HTERT RPE-1 (cell line): ENCODE results near the gene HRC.

Experiments used
- in situ Hi-C: fragments of 300-500 bp; cut with MboI; formaldehyde crosslinking; loops from 4 replicates; pipeline ENCODE4 v1.14.3; 2020; ENCODE audit warnings: low sequenced_read_pairs

The HRC gene

DNA sequence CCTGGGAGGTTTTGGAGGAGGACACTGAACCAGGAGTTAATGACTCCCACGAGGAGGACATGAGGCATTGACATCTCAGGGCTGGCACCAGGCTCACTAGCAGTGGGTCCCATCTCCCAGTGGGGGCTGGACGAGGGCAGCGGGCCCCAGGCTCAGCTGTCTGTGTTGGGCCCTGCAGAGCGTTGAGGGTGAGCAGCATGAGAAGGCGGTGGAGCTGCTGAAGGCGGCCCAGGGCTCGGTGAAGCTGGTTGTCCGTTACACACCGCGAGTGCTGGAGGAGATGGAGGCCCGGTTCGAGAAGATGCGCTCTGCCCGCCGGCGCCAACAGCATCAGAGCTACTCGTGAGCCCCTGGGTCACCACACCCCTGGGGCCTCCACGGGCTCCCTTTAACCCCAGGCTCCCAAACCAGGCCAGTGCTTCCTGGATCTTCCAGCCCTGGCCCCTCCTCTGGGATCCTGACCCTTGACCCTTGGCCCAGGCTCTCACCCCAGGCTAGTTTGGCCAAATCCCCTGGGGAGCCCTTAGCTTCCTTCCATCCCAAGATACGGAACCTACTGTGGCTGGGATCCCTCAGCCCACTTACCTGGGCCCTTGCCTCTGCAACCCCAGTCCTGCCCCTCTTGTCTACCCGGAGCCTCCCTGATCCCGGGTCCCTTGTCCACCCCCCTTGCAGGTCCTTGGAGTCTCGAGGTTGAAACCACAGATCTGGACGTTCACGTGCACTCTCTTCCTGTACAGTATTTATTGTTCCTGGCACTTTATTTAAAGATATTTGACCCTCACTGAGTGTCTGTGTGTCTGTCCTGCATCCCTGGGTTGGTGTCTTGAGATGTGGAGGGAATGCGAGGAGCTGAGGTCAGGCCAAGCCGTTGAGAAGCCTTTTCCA is 37.3 kb downstream of the HRC start:
- in situ Hi-C loops, result no loop called here

DNA sequence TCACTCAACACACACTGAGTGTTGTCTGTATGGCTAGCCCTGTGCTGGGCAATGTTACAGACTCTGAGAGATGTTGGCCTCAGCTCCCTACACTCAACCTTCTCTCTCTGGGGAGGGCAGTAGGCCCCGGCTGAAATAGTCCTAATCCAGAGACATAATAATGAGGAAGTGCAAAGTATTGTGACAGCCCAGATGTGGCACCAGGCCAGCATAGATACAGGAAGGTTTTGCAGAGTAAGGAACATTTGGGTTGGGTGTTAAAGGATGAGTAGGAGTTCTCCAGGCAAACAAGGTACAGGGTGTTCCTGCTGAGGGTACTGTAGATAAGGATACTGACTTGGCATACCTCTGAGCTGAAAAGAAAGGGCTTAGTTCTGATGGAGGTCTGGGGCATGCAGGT is 38.7 kb downstream of the HRC start:
- in situ Hi-C loops, result no loop called here

DNA sequence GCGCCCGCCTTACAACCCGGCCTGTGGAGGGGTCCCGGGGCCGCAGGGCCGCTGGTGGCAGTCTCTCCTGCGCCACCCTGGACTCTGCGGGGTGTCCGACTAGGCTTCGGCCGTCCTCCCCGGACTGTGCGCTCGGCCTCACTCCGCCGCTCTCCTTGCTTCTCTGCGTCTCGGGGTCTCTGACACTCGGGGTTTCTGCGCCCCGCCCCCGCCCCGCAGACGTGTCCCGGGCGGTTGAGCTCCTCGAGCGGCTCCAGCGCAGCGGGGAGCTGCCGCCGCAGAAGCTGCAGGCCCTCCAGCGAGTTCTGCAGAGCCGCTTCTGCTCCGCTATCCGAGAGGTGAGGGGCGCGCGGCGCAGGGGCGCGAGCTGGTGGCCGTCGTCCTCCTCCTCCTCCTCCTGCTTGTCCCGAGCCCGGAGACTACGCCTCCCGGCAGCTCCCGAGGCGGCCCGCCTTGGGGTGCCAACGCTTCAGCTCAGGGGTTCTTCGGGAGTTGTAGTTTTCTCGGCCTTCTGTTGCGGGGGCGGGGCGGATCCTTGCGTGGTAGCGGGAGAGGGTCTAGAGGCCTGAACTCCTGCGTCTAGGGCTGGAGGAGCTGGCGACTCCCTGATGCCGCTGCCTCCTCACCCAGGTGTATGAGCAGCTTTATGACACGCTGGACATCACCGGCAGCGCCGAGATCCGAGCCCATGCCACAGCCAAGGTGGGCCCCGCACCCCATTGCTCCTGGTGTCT is 40.4 kb downstream of the HRC start:
- in situ Hi-C loops, result no loop called here

DNA sequence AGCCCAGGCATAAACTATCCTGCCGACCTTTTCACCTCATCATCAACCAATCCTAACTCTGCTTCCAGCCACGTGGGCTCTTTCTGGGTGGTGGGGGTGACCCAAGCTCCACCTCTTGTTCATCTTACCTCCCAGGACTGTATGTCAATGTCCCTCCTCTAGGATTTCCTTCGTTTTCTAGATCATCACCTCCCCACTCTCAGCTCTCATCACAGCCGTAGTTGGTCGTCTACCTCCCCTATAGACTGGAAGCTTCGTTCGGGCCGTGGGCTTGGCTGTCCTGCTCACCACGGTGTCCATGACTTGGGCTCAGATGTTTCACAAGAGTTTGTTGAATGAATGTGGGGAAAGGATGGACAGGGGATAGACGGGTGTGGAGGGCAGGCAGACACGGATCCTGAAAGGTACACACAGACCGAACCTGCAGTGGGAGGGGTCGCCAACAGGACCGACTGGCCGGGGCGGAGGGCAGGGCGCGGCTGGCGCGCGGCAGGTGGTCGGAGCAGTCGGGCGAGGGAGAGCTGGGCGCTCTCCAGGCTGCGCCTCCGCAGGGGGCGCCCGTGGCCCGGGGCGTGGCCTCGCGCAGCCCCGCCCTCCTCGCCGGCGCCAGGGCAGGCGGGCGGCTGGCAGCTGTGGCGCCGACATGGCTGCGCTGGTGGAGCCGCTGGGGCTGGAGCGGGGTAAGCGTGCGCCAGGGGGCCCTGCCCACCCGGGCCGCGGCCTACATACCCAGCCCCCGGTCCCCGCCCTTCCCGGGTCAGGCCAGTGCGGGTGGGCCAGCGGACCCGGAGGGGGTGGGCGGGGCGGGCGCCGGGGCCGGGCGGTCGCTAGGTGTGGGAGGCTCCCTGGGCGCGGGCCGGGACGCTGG is 41.2 kb downstream of the HRC start, which contains the start of gene LIN7B:
TSS of gene LIN7B (plus strand) at position 609 of the 868 bp plus-strand sequence. CDS start at position 644, 35 bp downstream.
- in situ Hi-C loops, result no loop called here

DNA sequence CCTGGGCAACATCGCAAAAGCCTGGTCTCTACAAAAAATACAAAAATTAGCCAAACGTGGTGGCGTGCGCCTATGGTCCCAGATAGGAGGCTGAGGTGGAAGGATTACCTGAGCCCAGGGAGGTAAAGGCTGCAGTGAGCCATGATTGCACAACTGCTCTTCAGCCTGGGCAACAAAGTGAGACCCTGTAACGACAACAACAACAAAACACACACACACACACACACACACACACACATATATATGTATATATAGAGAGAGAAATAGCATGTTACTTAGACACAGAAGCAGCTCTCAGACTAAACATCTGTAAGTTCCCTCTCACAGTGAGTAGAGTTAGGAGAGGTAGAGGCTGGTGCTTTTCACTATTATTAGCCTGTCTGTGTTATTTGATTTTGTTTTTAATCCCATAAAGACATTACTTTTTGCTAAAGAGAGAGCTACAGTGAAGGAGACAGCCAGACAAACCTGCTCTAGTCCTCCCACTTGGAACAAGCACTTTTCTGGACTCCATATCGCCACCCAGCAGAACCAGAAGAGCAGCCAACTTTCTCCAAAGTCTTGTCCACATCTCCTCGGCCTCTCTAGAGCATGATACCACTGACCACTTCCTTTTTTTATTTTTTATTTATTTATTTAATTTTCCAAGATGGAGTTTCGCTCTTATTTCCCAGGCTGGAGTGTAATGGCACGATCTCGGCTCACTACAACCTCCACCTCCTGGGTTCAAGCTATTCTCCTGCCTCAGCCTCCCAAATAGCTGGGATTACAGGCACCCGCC is 43.8 kb downstream of the HRC start:
- in situ Hi-C loops, result no loop called here

DNA sequence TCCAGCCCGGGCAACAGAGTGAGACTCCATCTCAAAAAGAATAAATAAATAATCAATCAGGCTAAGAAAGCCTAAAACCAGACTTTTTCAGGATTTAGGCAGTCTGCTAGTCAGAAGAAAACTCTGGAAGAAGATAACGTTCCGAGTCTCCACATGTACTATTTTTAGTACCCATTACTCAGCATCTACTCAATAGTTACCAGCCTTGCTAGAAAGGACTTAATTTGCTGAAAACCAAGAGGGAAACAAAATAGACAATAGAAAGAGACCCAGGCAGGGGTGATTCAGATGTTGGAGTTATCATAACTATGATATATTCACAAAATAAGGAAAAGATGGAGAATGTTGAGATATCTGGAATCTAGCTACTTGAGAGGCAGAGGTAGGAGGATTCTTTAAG is 44.6 kb downstream of the HRC start:
- in situ Hi-C loops, result no loop called here

DNA sequence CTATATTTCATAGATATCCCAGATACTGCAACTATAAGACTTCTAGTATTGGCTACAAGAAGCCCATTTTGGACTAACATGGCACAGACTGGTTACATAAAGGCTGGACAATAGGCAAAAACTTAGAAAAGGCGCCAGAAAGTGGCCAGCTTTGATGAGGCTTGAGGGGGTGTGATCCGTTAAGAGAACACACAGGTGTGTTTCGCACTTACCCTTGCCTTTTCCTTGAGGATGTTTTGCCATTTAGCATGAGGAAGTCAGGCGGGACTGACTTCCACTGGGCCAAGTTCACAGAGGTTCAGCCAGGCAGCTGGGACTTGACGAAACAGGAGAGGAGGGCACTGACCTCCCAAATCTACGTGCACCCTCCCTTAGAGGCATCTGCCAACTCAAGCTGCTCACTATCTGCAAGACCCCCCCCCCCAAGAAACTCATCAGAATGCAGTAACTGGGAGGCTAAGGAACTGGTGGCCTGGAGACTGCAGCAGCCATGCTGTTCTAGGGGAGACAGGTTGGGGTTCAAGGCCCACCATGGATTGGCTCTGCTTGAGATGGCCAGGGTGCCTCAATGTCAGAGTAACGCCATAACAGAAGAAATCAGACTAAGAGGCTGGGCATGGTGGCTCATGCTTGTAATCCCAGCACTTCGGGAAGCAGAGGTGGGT is 45.5 kb downstream of the HRC start:
- in situ Hi-C loops, result no loop called here

DNA sequence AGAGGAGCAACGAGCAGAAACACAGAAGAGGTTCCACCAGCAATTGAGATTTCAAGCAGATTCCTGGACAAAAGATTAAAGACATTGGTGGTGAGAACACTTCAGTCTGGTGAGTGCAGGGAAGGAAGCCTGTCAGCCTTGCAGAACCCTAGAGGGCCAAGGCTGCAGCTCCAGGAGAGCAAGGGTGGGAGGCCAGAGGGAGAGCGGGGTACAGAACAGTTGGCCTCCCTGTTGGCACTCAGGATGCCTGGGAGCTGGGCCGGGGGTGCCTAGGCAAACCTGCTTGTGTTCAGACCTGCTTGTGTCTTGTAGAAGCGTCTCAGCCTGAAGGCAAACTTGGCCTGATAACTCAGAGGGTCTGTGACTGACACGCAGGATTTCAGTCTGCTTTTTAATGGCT is 46.1 kb downstream of the HRC start:
- in situ Hi-C loops, result no loop called here

DNA sequence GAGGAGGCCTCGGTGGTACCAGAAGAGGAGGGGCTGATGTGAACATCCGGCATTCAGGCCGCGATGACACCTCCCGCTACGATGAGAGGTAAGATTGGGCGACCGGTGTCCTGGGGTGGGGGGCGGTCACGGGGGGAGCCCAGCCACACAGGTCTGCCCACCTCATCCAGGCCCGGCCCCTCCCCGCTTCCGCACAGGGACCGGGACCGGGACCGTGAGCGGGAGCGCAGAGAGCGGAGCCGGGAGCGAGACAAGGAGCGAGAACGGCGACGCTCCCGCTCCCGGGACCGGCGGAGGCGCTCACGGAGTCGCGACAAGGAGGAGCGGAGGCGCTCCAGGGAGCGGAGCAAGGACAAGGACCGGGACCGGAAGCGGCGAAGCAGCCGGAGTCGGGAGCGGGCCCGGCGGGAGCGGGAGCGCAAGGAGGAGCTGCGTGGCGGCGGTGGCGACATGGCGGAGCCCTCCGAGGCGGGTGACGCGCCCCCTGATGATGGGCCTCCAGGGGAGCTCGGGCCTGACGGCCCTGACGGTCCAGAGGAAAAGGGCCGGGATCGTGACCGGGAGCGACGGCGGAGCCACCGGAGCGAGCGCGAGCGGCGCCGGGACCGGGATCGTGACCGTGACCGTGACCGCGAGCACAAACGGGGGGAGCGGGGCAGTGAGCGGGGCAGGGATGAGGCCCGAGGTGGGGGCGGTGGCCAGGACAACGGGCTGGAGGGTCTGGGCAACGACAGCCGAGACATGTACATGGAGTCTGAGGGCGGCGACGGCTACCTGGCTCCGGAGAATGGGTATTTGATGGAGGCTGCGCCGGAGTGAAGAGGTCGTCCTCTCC is 47.4 kb downstream of the HRC start:
- in situ Hi-C loops, result no loop called here

DNA sequence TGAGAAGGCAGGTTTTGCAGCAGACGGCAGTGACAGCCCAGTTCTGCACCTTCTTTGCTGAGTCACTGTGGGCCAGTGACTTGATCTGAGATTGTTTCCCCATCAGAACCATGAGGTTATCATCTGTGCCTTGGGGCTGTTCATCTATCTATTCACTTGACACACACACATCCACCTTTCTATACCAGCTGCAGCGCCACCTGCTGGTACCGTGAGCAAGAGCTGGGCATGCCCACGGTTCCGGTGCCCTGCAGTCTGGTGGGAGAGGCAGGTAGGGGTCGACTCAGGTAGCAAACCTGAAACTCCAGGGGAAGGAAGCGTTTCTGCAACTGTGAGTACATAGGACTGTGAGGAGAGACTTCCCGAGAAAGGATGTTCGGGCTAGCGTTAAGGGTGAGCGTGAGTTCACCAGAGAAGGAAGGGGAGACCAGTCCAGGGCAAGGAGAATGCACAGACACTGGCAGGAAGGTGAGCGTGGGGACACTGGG is 48.5 kb downstream of the HRC start:
- in situ Hi-C loops, result no loop called here

DNA sequence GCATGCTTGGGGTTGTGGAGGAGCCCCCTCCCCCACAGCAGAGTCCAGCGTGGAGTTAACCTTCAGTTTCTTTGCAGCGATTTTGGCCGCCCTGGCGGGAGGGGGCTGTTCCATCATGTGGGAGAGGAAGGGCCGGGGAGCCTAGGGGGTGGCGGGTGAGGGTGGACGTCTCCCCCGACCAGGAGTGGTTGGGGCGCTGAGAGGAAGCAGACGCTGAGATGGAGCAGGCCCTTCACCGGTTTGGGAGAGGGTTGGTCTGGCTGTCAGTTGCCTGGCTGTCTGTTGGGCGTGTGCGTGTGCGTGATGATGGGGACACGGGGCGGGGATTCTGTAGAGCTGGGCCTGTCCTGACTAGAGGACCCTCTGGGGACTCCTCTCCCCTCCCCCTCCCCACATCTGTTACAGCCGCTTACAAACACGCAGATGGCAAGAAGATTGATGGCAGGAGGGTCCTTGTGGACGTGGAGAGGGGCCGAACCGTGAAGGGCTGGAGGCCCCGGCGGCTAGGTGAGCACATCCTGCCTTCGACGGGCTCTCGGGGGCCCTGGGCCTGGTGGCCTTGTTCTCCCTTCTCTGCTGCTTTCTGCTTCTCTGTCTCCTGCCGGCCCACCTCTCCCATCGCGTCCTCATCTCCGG is 50.8 kb downstream of the HRC start:
- in situ Hi-C loops, result no loop called here

DNA sequence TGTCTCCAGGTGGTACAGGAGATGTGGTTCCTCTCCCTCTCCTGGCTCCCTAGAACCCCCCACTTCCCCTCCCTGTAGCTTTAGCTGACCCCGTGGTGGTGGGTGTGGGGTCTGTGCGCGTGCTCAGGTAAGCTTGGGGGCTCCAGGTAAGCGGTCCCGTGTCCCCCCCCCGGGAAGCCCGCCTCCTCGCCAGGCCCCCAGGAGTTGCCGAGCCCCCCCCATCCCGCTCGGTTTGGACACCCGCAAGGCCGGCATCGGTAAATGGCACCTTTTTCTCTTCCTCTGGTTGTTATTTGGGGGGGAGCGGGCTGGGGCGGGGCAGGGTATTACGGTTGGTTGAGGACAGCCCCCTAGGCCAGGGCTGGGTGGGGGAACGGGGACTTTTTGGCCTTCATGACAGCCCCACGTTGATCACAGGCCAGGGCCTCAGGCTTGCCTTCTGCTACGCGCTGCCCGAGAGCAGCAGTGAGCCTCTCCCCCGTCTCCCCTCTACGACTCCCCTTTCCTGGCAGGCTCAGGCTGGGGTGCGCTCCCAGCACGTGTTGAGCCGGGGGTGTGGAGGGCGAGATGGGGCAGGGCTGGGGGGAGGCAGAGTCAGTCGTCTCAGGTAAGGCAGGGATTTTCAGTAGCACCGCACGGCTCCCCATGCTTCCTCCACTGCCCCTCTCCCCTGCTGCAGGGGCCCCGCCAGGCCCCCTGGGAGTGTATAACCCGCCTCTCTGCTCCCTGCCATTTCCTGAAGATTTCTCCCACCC is 51.7 kb downstream of the HRC start:
- in situ Hi-C loops, result no loop called here

DNA sequence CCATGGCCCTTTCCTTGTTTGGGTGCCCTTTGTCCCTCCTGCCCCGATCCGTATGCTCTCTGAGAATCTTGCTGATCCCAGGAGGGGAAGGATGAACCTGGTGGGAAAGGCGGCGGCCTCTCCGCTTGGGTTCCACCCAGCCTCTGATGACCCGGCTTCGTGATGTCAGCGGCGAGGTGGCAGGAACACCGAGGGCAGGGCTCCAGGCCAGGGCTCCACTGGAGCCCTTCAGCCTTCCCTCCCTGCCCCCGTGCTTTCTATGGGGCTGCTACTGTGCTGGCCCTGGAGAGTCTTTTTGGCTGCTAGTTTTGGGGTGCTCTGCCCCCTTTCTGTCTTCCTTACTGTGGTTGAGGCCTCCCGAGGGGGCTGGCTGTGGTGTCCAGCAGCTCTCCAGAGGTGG is 52.9 kb downstream of the HRC start:
- in situ Hi-C loops, result no loop called here
